WTC11 (cell line): ENCODE data around the gene MPP1. TPM values are rescaled to one million over a fixed set of nuclear protein-coding genes. Genes with fewer than 3 reads are reported as not detected.
A peak's percentile ranks its signal among the peaks of the same experiment; 100 is the strongest.

ENCODE experiments used
- ATAC-seq: fragments of 200-7000 bp; cut with Tn5 transposase; 2 replicates; pipeline ENCODE4 v1.10.0; 2021; ENCODE audit warnings: mild to moderate bottlenecking, moderate library complexity
- CTCF ChIA-PET: fragments of 300-600 bp; sonication (Branson Sonifier 250); formaldehyde crosslinking; loops from one replicate; lab custom pipeline; 2021; ENCODE audit warnings: antibody characterized with exemption; lab: Charles Lee
- POLR2A ChIA-PET: fragments of 350-600 bp; sonication (Branson Sonifier 250); formaldehyde crosslinking; loops from one replicate; lab custom pipeline; 2021; ENCODE audit warnings: antibody characterized with exemption; lab: Charles Lee
- DNase-seq: peaks from one replicate; pipeline ENCODE4 v3.0.0; 2021; ENCODE audit warnings: low spot score
- H3K27ac Mint-ChIP-seq: 2 replicates; pipeline ENCODE4 v1.8.0; 2021; ENCODE audit warnings: mixed read lengths
- H3K27me3 Mint-ChIP-seq: 2 replicates; pipeline ENCODE4 v1.8.0; 2021; ENCODE audit warnings: low read depth, mild to moderate bottlenecking, moderate library complexity, mixed read lengths
- H3K36me3 Mint-ChIP-seq: 2 replicates; pipeline ENCODE4 v1.8.0; 2021; ENCODE audit warnings: mixed read lengths
- H3K4me1 Mint-ChIP-seq: 2 replicates; pipeline ENCODE4 v1.8.0; 2022; ENCODE audit warnings: mixed read lengths
- H3K4me3 Mint-ChIP-seq: 2 replicates; pipeline ENCODE4 v1.8.0; 2021; ENCODE audit warnings: mild to moderate bottlenecking, moderate library complexity, mixed read lengths
- H3K9me3 Mint-ChIP-seq: 2 replicates; pipeline ENCODE4 v1.8.0; 2021; ENCODE audit warnings: mixed read lengths
- ATF3 ChIP-seq: sonication (generic); formaldehyde crosslinking; conservative IDR thresholded peaks from 2 replicates; pipeline ENCODE4 v1.8.1; 2022; ENCODE audit warnings: mild to moderate bottlenecking, missing genetic modification reagents
- CBFB ChIP-seq: sonication (generic); formaldehyde crosslinking; IDR thresholded peaks from 2 replicates; pipeline ENCODE4 v1.8.1; 2022; ENCODE audit warnings: mild to moderate bottlenecking, low read depth, missing genetic modification reagents
- CDX4 ChIP-seq: fragments of 250-450 bp; sonication (Bioruptor Pico); IDR thresholded peaks from 2 replicates; pipeline ENCODE4 v1.9.0; 2021; ENCODE audit warnings: moderate library complexity, mild to moderate bottlenecking, inconsistent platforms, borderline replicate concordance
- CREB1 ChIP-seq: sonication (generic); formaldehyde crosslinking; IDR thresholded peaks from 2 replicates; pipeline ENCODE4 v1.8.0; 2023; ENCODE audit warnings: mild to moderate bottlenecking, missing genetic modification reagents
- CREM ChIP-seq: sonication (generic); formaldehyde crosslinking; IDR thresholded peaks from 2 replicates; pipeline ENCODE4 v1.8.1; 2022; ENCODE audit warnings: mild to moderate bottlenecking, missing genetic modification reagents, moderate library complexity
- ETV6 ChIP-seq: sonication (generic); formaldehyde crosslinking; IDR thresholded peaks from 2 replicates; pipeline ENCODE4 v1.8.1; 2022; ENCODE audit warnings: mild to moderate bottlenecking, missing genetic modification reagents
- FOXP1 ChIP-seq: sonication (generic); formaldehyde crosslinking; IDR thresholded peaks from 2 replicates; pipeline ENCODE4 v1.8.0; 2022; ENCODE audit warnings: missing genetic modification reagents, mild to moderate bottlenecking, moderate library complexity, borderline replicate concordance
- HMGXB4 ChIP-seq: sonication (generic); formaldehyde crosslinking; IDR thresholded peaks from 2 replicates; pipeline ENCODE4 v1.8.1; 2023; ENCODE audit warnings: mild to moderate bottlenecking, moderate library complexity, missing genetic modification reagents
- NFE2L1 ChIP-seq: sonication (generic); formaldehyde crosslinking; IDR thresholded peaks from 2 replicates; pipeline ENCODE4 v1.8.1; 2023; ENCODE audit warnings: missing genetic modification reagents
- NR1H2 ChIP-seq: sonication (generic); formaldehyde crosslinking; IDR thresholded peaks from 2 replicates; pipeline ENCODE4 v1.9.0; 2021; ENCODE audit warnings: mild to moderate bottlenecking, moderate library complexity, missing genetic modification reagents
- NR3C1 ChIP-seq: sonication (generic); formaldehyde crosslinking; conservative IDR thresholded peaks from 2 replicates; pipeline ENCODE4 v1.8.1; 2023; ENCODE audit warnings: low read depth, mild to moderate bottlenecking, missing genetic modification reagents
- SMAD3 ChIP-seq: sonication (generic); formaldehyde crosslinking; IDR thresholded peaks from 2 replicates; pipeline ENCODE4 v1.8.0; 2022; ENCODE audit warnings: missing genetic modification reagents, mild to moderate bottlenecking, borderline replicate concordance
- SOX15 ChIP-seq: fragments of 250-450 bp; sonication (Bioruptor Pico); IDR thresholded peaks from 2 replicates; pipeline ENCODE4 v1.9.0; 2021; ENCODE audit warnings: mild to moderate bottlenecking
- SP1 ChIP-seq: sonication (generic); formaldehyde crosslinking; conservative IDR thresholded peaks from 2 replicates; pipeline ENCODE4 v1.8.1; 2022; ENCODE audit warnings: missing genetic modification reagents
- TCF7 ChIP-seq: sonication (generic); formaldehyde crosslinking; IDR thresholded peaks from 2 replicates; pipeline ENCODE4 v1.8.0; 2022; ENCODE audit warnings: mild to moderate bottlenecking, low read depth, missing genetic modification reagents, moderate library complexity
- TEAD1 ChIP-seq: sonication (generic); formaldehyde crosslinking; IDR thresholded peaks from 2 replicates; pipeline ENCODE4 v1.8.0; 2022; ENCODE audit warnings: mild to moderate bottlenecking, missing genetic modification reagents
- TEAD4 ChIP-seq: sonication (generic); formaldehyde crosslinking; IDR thresholded peaks from 2 replicates; pipeline ENCODE4 v1.8.0; 2022; ENCODE audit warnings: mild to moderate bottlenecking, missing genetic modification reagents
- TP53 ChIP-seq: sonication (generic); formaldehyde crosslinking; IDR thresholded peaks from 2 replicates; pipeline ENCODE4 v1.8.1; 2023; ENCODE audit warnings: mild to moderate bottlenecking, missing genetic modification reagents
- ZNF138 ChIP-seq: sonication (generic); formaldehyde crosslinking; conservative IDR thresholded peaks from 2 replicates; pipeline ENCODE4 v1.8.1; 2022; ENCODE audit warnings: mild to moderate bottlenecking, moderate library complexity, missing genetic modification reagents
- ZNF317 ChIP-seq: sonication (generic); formaldehyde crosslinking; IDR thresholded peaks from 2 replicates; pipeline ENCODE4 v1.8.1; 2023; ENCODE audit warnings: low read depth, mild to moderate bottlenecking, moderate library complexity, missing genetic modification reagents, borderline replicate concordance
- ZNF671 ChIP-seq: fragments of 250-450 bp; sonication (Bioruptor Pico); IDR thresholded peaks from 2 replicates; pipeline ENCODE4 v1.8.0; 2021; ENCODE audit warnings: mild to moderate bottlenecking
- total RNA-seq: library from RNA; stranded (reverse); gene quantifications from 3 replicates; pipeline ENCODE4 v1.2.3, GENCODE V29; 2021
- TF ChIP-seq, protein P1 (sequence below): sonication (generic); formaldehyde crosslinking; IDR thresholded peaks from 2 replicates; pipeline ENCODE4 v1.8.0; 2023; ENCODE audit warnings: missing genetic modification reagents
- TF ChIP-seq, protein P2 (sequence below): sonication (generic); formaldehyde crosslinking; IDR thresholded peaks from 2 replicates; pipeline ENCODE4 v1.8.1; 2023; ENCODE audit warnings: mild to moderate bottlenecking, missing genetic modification reagents, borderline replicate concordance

The MPP1 gene
- total RNA-seq, 1 experiment from 2014 or later, result 15.8 TPM

- Mint-ChIP-seq H3K4me3 (peak overlapping the region; percentile 73), H3K36me3 (peaks cover 9% of the 10 kb centered on the region), H3K27ac (no peak overlapping the region), H3K9me3 (peaks cover 27% of the 10 kb centered on the region), H3K27me3 (peaks cover 64% of the 10 kb centered on the region), H3K4me1 (peaks cover 18% of the 10 kb centered on the region)
- DNase-seq (no peak), ATAC-seq (peak; percentile 24)
- CTCF ChIA-PET, result interaction anchor here (1.0 to 1.1 kb wide), 2 partner anchors 15 to 43 kb away, joined by 3 to 5 read pairs; partner anchors contain the start of gene DKC1
- TF ChIP-seq ZNF138 (CRISPR knock-in tag) (no peak), FOXP1 (no peak), ATF3 (no peak)
- POLR2A ChIA-PET, result interaction anchor here (1.0 kb wide), 1 partner anchor 57 kb away, joined by 3 read pairs; no protein-coding TSS in a partner anchor
Observed at GRCh38 chrX:154805696-154806091, 409 bp upstream of the MPP1 start.

- no peak for ATAC-seq
- Mint-ChIP-seq H3K9me3 (peaks cover 27% of the 10 kb centered on the region), H3K27ac (no peak overlapping the region), H3K4me1 (peaks cover 29% of the 10 kb centered on the region), H3K4me3 (peak overlapping the region; percentile 70), H3K36me3 (peaks cover 9% of the 10 kb centered on the region), H3K27me3 (peaks cover 72% of the 10 kb centered on the region)
- TF ChIP-seq CREB1 (CRISPR knock-in tag) (no peak), NR1H2 (CRISPR knock-in tag) (no peak), HMGXB4 (no peak), TEAD4 (CRISPR knock-in tag) (no peak), TEAD1 (CRISPR knock-in tag) (no peak), ZNF317 (CRISPR knock-in tag) (no peak), FOXP1 (no peak), TP53 (CRISPR knock-in tag) (no peak), CBFB (CRISPR knock-in tag) (no peak), NFE2L1 (no peak), SP1 (CRISPR knock-in tag) (no peak)
- TF ChIP-seq, protein P1, sequence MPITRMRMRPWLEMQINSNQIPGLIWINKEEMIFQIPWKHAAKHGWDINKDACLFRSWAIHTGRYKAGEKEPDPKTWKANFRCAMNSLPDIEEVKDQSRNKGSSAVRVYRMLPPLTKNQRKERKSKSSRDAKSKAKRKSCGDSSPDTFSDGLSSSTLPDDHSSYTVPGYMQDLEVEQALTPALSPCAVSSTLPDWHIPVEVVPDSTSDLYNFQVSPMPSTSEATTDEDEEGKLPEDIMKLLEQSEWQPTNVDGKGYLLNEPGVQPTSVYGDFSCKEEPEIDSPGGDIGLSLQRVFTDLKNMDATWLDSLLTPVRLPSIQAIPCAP (CRISPR knock-in tag), result no peak
- TF ChIP-seq, protein P2, sequence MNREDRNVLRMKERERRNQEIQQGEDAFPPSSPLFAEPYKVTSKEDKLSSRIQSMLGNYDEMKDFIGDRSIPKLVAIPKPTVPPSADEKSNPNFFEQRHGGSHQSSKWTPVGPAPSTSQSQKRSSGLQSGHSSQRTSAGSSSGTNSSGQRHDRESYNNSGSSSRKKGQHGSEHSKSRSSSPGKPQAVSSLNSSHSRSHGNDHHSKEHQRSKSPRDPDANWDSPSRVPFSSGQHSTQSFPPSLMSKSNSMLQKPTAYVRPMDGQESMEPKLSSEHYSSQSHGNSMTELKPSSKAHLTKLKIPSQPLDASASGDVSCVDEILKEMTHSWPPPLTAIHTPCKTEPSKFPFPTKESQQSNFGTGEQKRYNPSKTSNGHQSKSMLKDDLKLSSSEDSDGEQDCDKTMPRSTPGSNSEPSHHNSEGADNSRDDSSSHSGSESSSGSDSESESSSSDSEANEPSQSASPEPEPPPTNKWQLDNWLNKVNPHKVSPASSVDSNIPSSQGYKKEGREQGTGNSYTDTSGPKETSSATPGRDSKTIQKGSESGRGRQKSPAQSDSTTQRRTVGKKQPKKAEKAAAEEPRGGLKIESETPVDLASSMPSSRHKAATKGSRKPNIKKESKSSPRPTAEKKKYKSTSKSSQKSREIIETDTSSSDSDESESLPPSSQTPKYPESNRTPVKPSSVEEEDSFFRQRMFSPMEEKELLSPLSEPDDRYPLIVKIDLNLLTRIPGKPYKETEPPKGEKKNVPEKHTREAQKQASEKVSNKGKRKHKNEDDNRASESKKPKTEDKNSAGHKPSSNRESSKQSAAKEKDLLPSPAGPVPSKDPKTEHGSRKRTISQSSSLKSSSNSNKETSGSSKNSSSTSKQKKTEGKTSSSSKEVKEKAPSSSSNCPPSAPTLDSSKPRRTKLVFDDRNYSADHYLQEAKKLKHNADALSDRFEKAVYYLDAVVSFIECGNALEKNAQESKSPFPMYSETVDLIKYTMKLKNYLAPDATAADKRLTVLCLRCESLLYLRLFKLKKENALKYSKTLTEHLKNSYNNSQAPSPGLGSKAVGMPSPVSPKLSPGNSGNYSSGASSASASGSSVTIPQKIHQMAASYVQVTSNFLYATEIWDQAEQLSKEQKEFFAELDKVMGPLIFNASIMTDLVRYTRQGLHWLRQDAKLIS (CRISPR knock-in tag), result no peak
- DNase-seq, result no peak
- CTCF ChIA-PET, result interaction anchor here (1.1 kb wide), 1 partner anchor 42 kb away, joined by 3 read pairs; the partner anchor contains the start of gene DKC1
- POLR2A ChIA-PET, result interaction anchor here (1.0 kb wide), 1 partner anchor 56 kb away, joined by 3 read pairs; no protein-coding TSS in a partner anchor
Observed at GRCh38 chrX:154804261-154804956, 876 bp downstream of the MPP1 start.

GRCh38 chrX:154802947-154803346 is 2.3 kb downstream of the MPP1 start:
- POLR2A ChIA-PET, result no interaction called here
- peaks cover 79% of the 10 kb centered on the region for H3K27me3 Mint-ChIP-seq
- H3K27ac Mint-ChIP-seq, result no peak overlapping the region
- peaks cover 33% of the 10 kb centered on the region for H3K4me1 Mint-ChIP-seq
- no peak for DNase-seq
- H3K4me3 Mint-ChIP-seq, result no peak overlapping the region
- no peak for TF ChIP-seq CREM (CRISPR knock-in tag)
- TF ChIP-seq SOX15 (CRISPR knock-in tag), result no peak
- TF ChIP-seq NR3C1 (CRISPR knock-in tag), result no peak
- TF ChIP-seq SMAD3, result no peak
- TF ChIP-seq ETV6 (CRISPR knock-in tag), result no peak
- no peak for TF ChIP-seq TCF7 (CRISPR knock-in tag)
- no peak for TF ChIP-seq CDX4 (CRISPR knock-in tag)
- no peak for TF ChIP-seq ZNF671 (CRISPR knock-in tag)
- ATAC-seq, result no peak
- H3K36me3 Mint-ChIP-seq, result peaks cover 5% of the 10 kb centered on the region; the same call in 1 of the 2 replicates
- CTCF ChIA-PET, result no interaction called here
- H3K9me3 Mint-ChIP-seq, result peaks cover 13% of the 10 kb centered on the region
